Large intestine (tissue), 3 donors: ENCODE results near the gene NBPF15. TPM values are rescaled to one million over a fixed set of nuclear protein-coding genes. Genes with fewer than 3 reads are reported as not detected.
"Not testable (repeated sequence)": the region's sequence is repeated elsewhere in the genome, so short reads cannot be mapped to it uniquely, and the experiment has no call there.

ENCODE experiments used
- DNase-seq, 2 donors: peaks; one replicate each; pipeline versions ENCODE4 v3.0.0 to v3.0.0-alpha.2; 2013
- H3K27ac ChIP-seq: one replicate; pipeline ENCODE4 v1.5.1; 2013; ENCODE audit warnings: low read length
- H3K27me3 ChIP-seq: 2 replicates; pipeline ENCODE4 v1.6.1; 2013; ENCODE audit warnings: low read length; ENCODE audit not compliant: control insufficient read depth, insufficient read depth
- H3K36me3 ChIP-seq: 2 replicates; pipeline ENCODE4 v1.6.1; 2013; ENCODE audit warnings: low read length; ENCODE audit not compliant: control insufficient read depth, insufficient read depth
- H3K4me1 ChIP-seq: one replicate; pipeline ENCODE4 v1.6.1; 2013; ENCODE audit warnings: low read length; ENCODE audit not compliant: control insufficient read depth, insufficient read depth
- H3K4me3 ChIP-seq: one replicate; pipeline ENCODE4 v1.5.1; 2013; ENCODE audit warnings: low read length
- H3K9me3 ChIP-seq: one replicate; pipeline ENCODE4 v1.6.1; 2013; ENCODE audit warnings: mild to moderate bottlenecking, low read depth, low read length, moderate library complexity; ENCODE audit not compliant: control insufficient read depth
- WGBS: methylation state at CpG from one replicate; pipeline ENCODE4 v1.1.5; 2013; ENCODE audit warnings: low lambda C conversion rate; ENCODE audit not compliant: insufficient coverage; 5-methylcytosine and 5-hydroxymethylcytosine counted together
- polyA plus RNA-seq: library from polyadenylated mRNA; unstranded; fragments of 120-200 nt; gene quantifications from one replicate; pipeline ENCODE4 v1.2.1, GENCODE V29; 2013

Gene NBPF15
- polyA plus RNA-seq, 1 donor, result 33.1 TPM

GRCh38 chr1:144442402-144442801, 19.1 kb downstream of the NBPF15 start:
- H3K4me3 ChIP-seq, H3K36me3 ChIP-seq, H3K27ac ChIP-seq, H3K4me1 ChIP-seq, H3K9me3 ChIP-seq, DNase-seq, H3K27me3 ChIP-seq: not testable (repeated sequence)
- no CpG with 5 or more reads among the region's 18 CpGs for WGBS

- not testable (repeated sequence) for H3K36me3 ChIP-seq, H3K4me3 ChIP-seq, H3K27me3 ChIP-seq, H3K27ac ChIP-seq, H3K4me1 ChIP-seq, H3K9me3 ChIP-seq, DNase-seq
- WGBS, result no CpG with 5 or more reads among the region's 7 CpGs
Observed at GRCh38 chr1:144439737-144440136, 21.7 kb downstream of the NBPF15 start.

GRCh38 chr1:144418891-144419694, 42.4 kb downstream of the NBPF15 start:
- no CpG with 5 or more reads among the region's 46 CpGs for whole genome bisulfite sequencing
- peak; percentile 23 to 66 for DNase-seq
- not testable (repeated sequence) for H3K36me3 ChIP-seq, H3K4me1 ChIP-seq, H3K9me3 ChIP-seq, H3K27me3 ChIP-seq
- H3K4me3 ChIP-seq, result peak overlapping the region; percentile 44
- peak overlapping the region; percentile 17 for H3K27ac ChIP-seq

GRCh38 chr1:144413404-144414118, 47.9 kb downstream of the NBPF15 start:
- not testable (repeated sequence) for H3K4me1 ChIP-seq, H3K9me3 ChIP-seq, H3K27me3 ChIP-seq, DNase-seq, H3K36me3 ChIP-seq
- Histone ChIP-seq H3K4me3 (peak overlapping the region; percentile 51), H3K27ac (peak overlapping the region; percentile 88)
- no CpG with 5 or more reads among the region's 26 CpGs for WGBS

- not testable (repeated sequence) for H3K36me3 ChIP-seq, H3K27me3 ChIP-seq, H3K9me3 ChIP-seq, H3K4me1 ChIP-seq
- Histone ChIP-seq H3K27ac (peak overlapping the region; percentile 88), H3K4me3 (peak overlapping the region; percentile 51)
- DNase-seq, result peak; percentile 94 to 97
- 2% methylated on average over 9 of the region's 41 CpGs for WGBS
Observed at GRCh38 chr1:144412491-144413403, 48.7 kb downstream of the NBPF15 start.

GRCh38 chr1:144412068-144412471, 49.4 kb downstream of the NBPF15 start:
- H3K9me3 ChIP-seq, H3K27me3 ChIP-seq, H3K36me3 ChIP-seq, H3K4me1 ChIP-seq: not testable (repeated sequence)
- Histone ChIP-seq H3K4me3 (peak overlapping the region; percentile 16), H3K27ac (peak overlapping the region; percentile 33)
- WGBS, result no CpG with 5 or more reads among the region's 23 CpGs
- DNase-seq, result peak; percentile 80 to 84

GRCh38 chr1:144402807-144403206, 58.7 kb downstream of the NBPF15 start:
- not testable (repeated sequence) for H3K9me3 ChIP-seq, H3K36me3 ChIP-seq, H3K4me1 ChIP-seq, H3K27ac ChIP-seq, H3K27me3 ChIP-seq, H3K4me3 ChIP-seq, DNase-seq
- no CpG with 5 or more reads among the region's 5 CpGs for WGBS

GRCh38 chr1:144371651-144372050, 89.8 kb downstream of the NBPF15 start:
- not testable (repeated sequence) for H3K4me3 ChIP-seq, H3K27ac ChIP-seq
- no CpG with 5 or more reads among the region's 3 CpGs for WGBS

More at GRCh38 chr1:144371651-144372050, 89.8 kb downstream of the NBPF15 start:
- H3K36me3 ChIP-seq, H3K27me3 ChIP-seq, DNase-seq, H3K9me3 ChIP-seq, H3K4me1 ChIP-seq: not testable (repeated sequence)
